Ishikawa (cell line): Measurements from ENCODE around the gene GTPBP4.

Experiments
- RAD21 ChIP-seq: IDR thresholded peaks from 2 replicates; pipeline ENCODE4 v1.6.1; 2012; ENCODE audit warnings: low read depth
- TF ChIP-seq, protein P1 (sequence below): IDR thresholded peaks from 2 replicates; pipeline ENCODE4 v1.6.1; 2012

DNA sequence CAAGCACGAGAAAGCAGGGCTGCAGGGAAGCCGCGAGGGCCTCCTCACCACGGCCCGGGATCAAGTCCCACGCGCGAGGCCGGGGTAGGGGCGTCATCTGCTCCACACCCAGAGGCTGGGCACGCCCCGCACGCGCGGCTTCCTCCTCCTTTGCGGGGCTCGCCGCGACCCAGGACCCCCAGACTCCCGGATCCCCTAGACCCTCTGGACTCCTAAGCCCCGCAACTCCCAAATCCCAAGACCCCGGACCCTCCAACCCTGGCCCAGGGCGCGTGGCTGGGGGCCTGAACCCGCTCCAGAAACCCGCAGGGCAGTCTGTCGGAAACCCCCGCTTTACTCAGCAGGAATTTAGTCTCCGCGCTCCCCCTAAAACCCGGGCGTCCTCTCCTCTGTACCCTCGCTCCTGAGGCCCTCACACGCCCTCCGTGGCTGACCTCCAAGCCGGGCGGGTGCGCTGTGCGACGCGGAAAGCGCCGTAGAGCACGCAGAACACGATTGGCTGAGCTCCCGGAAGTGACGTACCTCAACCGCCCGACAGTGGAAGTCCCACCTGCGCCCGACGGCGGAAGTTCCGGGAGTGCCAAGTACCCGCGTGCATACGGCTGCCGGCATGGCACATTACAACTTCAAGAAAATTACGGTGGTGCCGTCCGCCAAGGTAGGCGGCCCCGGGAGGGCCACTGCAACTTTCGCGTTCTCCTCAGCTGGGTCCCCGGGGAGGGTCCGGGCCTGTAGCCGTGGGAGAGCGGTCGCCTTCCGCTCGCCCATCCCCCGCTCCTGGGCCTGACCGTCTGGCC lies at the start of gene GTPBP4:
- no peak for TF ChIP-seq RAD21
- TF ChIP-seq, protein P1, sequence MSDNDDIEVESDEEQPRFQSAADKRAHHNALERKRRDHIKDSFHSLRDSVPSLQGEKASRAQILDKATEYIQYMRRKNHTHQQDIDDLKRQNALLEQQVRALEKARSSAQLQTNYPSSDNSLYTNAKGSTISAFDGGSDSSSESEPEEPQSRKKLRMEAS = peak; percentile 91
